OCI-LY7 (cell line): ENCODE measurements around the gene FXR1. TPM values are rescaled to one million over a fixed set of nuclear protein-coding genes. Genes with fewer than 3 reads are reported as not detected.

Experiments
- BruUV-seq: library from RNA; stranded (reverse); fragments of 400-500 nt; replicated peaks from 2 replicates; lab custom pipeline; 2021; lab: Mats Ljungman, UMichigan
- CTCF ChIA-PET: fragments of 300-600 bp; sonication (Branson Sonifier 250); formaldehyde crosslinking; loops from one replicate; lab custom pipeline; 2022; ENCODE audit warnings: antibody characterized with exemption; ENCODE audit not compliant: unreplicated experiment; lab: Charles Lee
- POLR2A ChIA-PET: fragments of 300-600 bp; sonication (Branson Sonifier 250); formaldehyde crosslinking; loops from one replicate; lab custom pipeline; 2022; ENCODE audit warnings: antibody characterized with exemption; lab: Charles Lee
- DNase-seq: peaks from one replicate; pipeline ENCODE4 v3.0.0-alpha.2; 2015; ENCODE audit warnings: low spot score
- H2AFZ ChIP-seq: fragments of 200-600 bp; sonication (generic), shearing (Covaris generic); 2 replicates; pipeline ENCODE4 v1.6.1; 2014; ENCODE audit warnings: mild to moderate bottlenecking, antibody characterized with exemption, low read length, moderate library complexity
- H3K27ac ChIP-seq: fragments of 200-600 bp; sonication (generic); 2 replicates; pipeline ENCODE4 v1.5.1; 2014; ENCODE audit warnings: mixed run types, low read depth, mild to moderate bottlenecking, moderate library complexity, low read length, inconsistent platforms; ENCODE audit not compliant: poor library complexity, severe bottlenecking
- H3K36me3 ChIP-seq: fragments of 200-600 bp; sonication (generic); 2 replicates; pipeline ENCODE4 v1.6.1; 2014; ENCODE audit warnings: mild to moderate bottlenecking, antibody characterized with exemption, low read length, moderate library complexity, mixed read lengths; ENCODE audit not compliant: insufficient read depth
- H3K4me1 ChIP-seq: fragments of 200-600 bp; sonication (generic); 2 replicates; pipeline ENCODE4 v1.5.1; 2014; ENCODE audit warnings: mild to moderate bottlenecking, low read length; ENCODE audit not compliant: insufficient read depth, poor library complexity, severe bottlenecking
- H3K4me2 ChIP-seq: fragments of 200-600 bp; sonication (generic); 2 replicates; pipeline ENCODE4 v1.6.1; 2014; ENCODE audit warnings: mild to moderate bottlenecking, low read length
- H3K4me3 ChIP-seq: fragments of 200-600 bp; sonication (generic); 2 replicates; pipeline ENCODE4 v1.5.1; 2014; ENCODE audit warnings: mild to moderate bottlenecking, low read depth, low read length; ENCODE audit not compliant: poor library complexity, severe bottlenecking
- H3K79me2 ChIP-seq: fragments of 200-600 bp; sonication (generic); 2 replicates; pipeline ENCODE4 v1.6.1; 2016; ENCODE audit warnings: low read depth, mild to moderate bottlenecking, low read length, moderate library complexity, mixed read lengths; ENCODE audit not compliant: insufficient read depth
- H3K9me2 ChIP-seq: fragments of 200-600 bp; sonication (generic); 2 replicates; pipeline ENCODE4 v1.6.1; 2016; ENCODE audit warnings: mild to moderate bottlenecking, low read length, mixed read lengths; ENCODE audit not compliant: insufficient read depth
- H3K9me3 ChIP-seq: fragments of 200-600 bp; sonication (generic); 2 replicates; pipeline ENCODE4 v1.6.1; 2014; ENCODE audit warnings: mild to moderate bottlenecking, mixed run types, low read length, mixed read lengths
- H4K20me1 ChIP-seq: fragments of 200-600 bp; sonication (generic); 2 replicates; pipeline ENCODE4 v1.6.1; 2014; ENCODE audit warnings: mild to moderate bottlenecking, antibody characterized with exemption, low read length, moderate library complexity, mixed read lengths; ENCODE audit not compliant: insufficient read depth
- CTCF ChIP-seq: fragments of 200-600 bp; sonication (generic); conservative IDR thresholded peaks from 2 replicates; pipeline ENCODE4 v1.5.1; 2014; ENCODE audit warnings: mild to moderate bottlenecking, antibody characterized with exemption, low read length, moderate library complexity, mixed read lengths
- EZH2phosphoT487 ChIP-seq: fragments of 200-600 bp; sonication (generic); IDR thresholded peaks from 2 replicates; pipeline ENCODE4 v1.6.1; 2018; ENCODE audit warnings: low read depth, borderline replicate concordance, mild to moderate bottlenecking, mixed run types, antibody characterized with exemption, low read length, moderate library complexity, mixed read lengths
- intact Hi-C: fragments of 100-400 bp; cut with micrococcal nuclease; formaldehyde crosslinking; loops from one replicate; pipeline ENCODE4 v1.10.0; 2022; ENCODE audit not compliant: unreplicated experiment
- total RNA-seq, 2 experiments: library from RNA; depleted of rRNA in 1 of 2; stranded (reverse); fragments of >200 nt in 1 of 2; shearing (Covaris generic) in 1 of 2; gene quantifications; 2 replicates each; pipeline ENCODE4 v1.2.3, GENCODE V29; 2014 to 2022

The FXR1 gene
- total RNA-seq, 2 experiments from 2014 or later = 90.6 to 161 TPM

GRCh38 chr3:180881065-180881801, 31.2 kb upstream of the FXR1 start:
- Histone ChIP-seq H4K20me1 (no peaks in the 10 kb centered on the region), H3K4me3 (no peak overlapping the region), H3K36me3 (no peaks in the 10 kb centered on the region), H2AFZ (no peak overlapping the region), H3K79me2 (no peaks in the 10 kb centered on the region), H3K9me3 (no peaks in the 10 kb centered on the region), H3K9me2 (no peaks in the 10 kb centered on the region), H3K27ac (no peak overlapping the region), H3K4me2 (no peak overlapping the region), H3K4me1 (no peaks in the 10 kb centered on the region)
- no peak for DNase-seq
- BruUV-seq = no TSS peak
- TF ChIP-seq CTCF (no peak), EZH2phosphoT487 (no peak)
- intact Hi-C loops = no loop called here
- ChIA-PET POLR2A (interaction anchor here (0.6 kb wide), 1 partner anchor 1349 kb away, joined by 4 read pairs; no protein-coding TSS in a partner anchor), CTCF (no interaction called here)

GRCh38 chr3:180882115-180882514, 30.4 kb upstream of the FXR1 start:
- Histone ChIP-seq H3K4me2 (no peak overlapping the region), H3K27ac (no peak overlapping the region), H3K79me2 (no peaks in the 10 kb centered on the region), H2AFZ (no peak overlapping the region), H3K36me3 (no peaks in the 10 kb centered on the region), H3K9me2 (no peaks in the 10 kb centered on the region), H4K20me1 (no peaks in the 10 kb centered on the region), H3K4me1 (no peaks in the 10 kb centered on the region), H3K9me3 (no peaks in the 10 kb centered on the region), H3K4me3 (no peak overlapping the region)
- no TSS peak for BruUV-seq
- POLR2A ChIA-PET = no interaction called here
- intact Hi-C loops = no loop called here
- no peak for DNase-seq
- TF ChIP-seq CTCF = no peak
- CTCF ChIA-PET = no interaction called here

DNA sequence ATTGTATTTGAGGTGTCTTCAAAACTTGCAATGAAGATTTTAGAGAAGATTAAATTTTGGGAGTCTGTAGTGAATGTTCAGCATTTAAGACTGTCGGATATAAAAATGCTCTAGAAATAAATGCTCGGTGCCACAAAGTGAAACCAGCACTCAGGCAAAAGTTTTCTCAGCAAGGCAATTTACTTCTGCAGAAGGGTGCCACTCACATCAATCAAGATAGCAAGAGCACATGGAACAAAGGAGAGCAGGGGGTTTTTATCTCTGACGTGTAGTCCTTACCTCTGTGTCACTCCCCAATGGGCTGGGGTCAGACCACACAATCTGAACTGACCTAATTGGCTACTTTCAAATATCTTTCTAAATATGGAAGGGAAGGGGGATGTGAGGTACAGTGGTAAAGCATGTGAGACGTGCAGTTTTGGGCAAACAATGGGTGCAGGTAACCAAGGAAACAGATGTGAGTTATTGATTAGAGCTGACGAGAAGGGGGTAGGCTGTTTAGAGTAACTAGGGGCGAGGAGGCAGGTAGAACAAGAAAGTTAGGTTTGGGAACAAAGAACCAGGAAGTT, 23.4 kb upstream of the FXR1 start:
- POLR2A ChIA-PET = no interaction called here
- CTCF ChIA-PET = no interaction called here
- no peak for TF ChIP-seq CTCF
- TF ChIP-seq EZH2phosphoT487 = no peak
- intact Hi-C loops = no loop called here
- Histone ChIP-seq H3K79me2 (no peaks in the 10 kb centered on the region), H3K9me3 (no peaks in the 10 kb centered on the region), H2AFZ (no peak overlapping the region), H4K20me1 (no peaks in the 10 kb centered on the region), H3K9me2 (no peaks in the 10 kb centered on the region), H3K4me3 (no peak overlapping the region), H3K4me2 (no peak overlapping the region), H3K27ac (no peak overlapping the region), H3K36me3 (no peaks in the 10 kb centered on the region), H3K4me1 (no peaks in the 10 kb centered on the region)
- no peak for DNase-seq
- BruUV-seq = no TSS peak
